Panc1 (cell line): Measurements from ENCODE around the gene TAF11L13. TPM values are rescaled to one million over a fixed set of nuclear protein-coding genes. Genes with fewer than 3 reads are reported as not detected.

Experiments used
- ATAC-seq: fragments of 200-7000 bp; cut with Tn5 transposase; 2 replicates; pipeline ENCODE4 v1.9.1; 2020; ENCODE audit warnings: mild to moderate bottlenecking, moderate library complexity
- BruUV-seq: library from RNA; stranded (reverse); fragments of 400-500 nt; replicated peaks from 2 replicates; lab custom pipeline; 2021; lab: Mats Ljungman, UMichigan
- CTCF ChIA-PET: fragments of 300-600 bp; sonication (Branson Sonifier 250); formaldehyde crosslinking; loops from one replicate; lab custom pipeline; 2022; ENCODE audit warnings: antibody characterized with exemption; lab: Charles Lee
- POLR2A ChIA-PET: fragments of 300-600 bp; sonication (Branson Sonifier 250); formaldehyde crosslinking; loops from one replicate; lab custom pipeline; 2022; ENCODE audit warnings: antibody characterized with exemption; lab: Charles Lee
- DNase-seq: peaks from one replicate; pipeline ENCODE4 v3.0.0-alpha.2; 2010; ENCODE audit warnings: low read depth, low spot score
- H3K27ac ChIP-seq: 2 replicates; pipeline ENCODE4 v1.5.1; 2011; ENCODE audit warnings: mild to moderate bottlenecking, low read length, inconsistent platforms
- H3K27me3 ChIP-seq: fragments of 200-500 bp; sonication (Bioruptor generic); 2 replicates; pipeline ENCODE4 v1.6.0; 2014; ENCODE audit warnings: low read length, inconsistent platforms; ENCODE audit not compliant: control insufficient read depth, insufficient read depth
- H3K36me3 ChIP-seq: fragments of 200-500 bp; sonication (Bioruptor generic); 2 replicates; pipeline ENCODE4 v1.5.1; 2014; ENCODE audit warnings: inconsistent platforms, mild to moderate bottlenecking, low read length, moderate library complexity; ENCODE audit not compliant: control insufficient read depth, insufficient read depth
- H3K4me1 ChIP-seq: 2 replicates; pipeline ENCODE4 v1.5.1; 2011; ENCODE audit warnings: inconsistent platforms, mild to moderate bottlenecking, low read length, moderate library complexity; ENCODE audit not compliant: control insufficient read depth, insufficient read depth
- H3K4me3 ChIP-seq, 2 experiments: 2 replicates each; pipeline ENCODE4 v1.5.1; 2011 to 2012; ENCODE audit warnings: low read depth in 2 of 2, low read length in 2 of 2, mild to moderate bottlenecking in 2 of 2, inconsistent platforms in 1 of 2, moderate library complexity in 1 of 2
- H3K9me3 ChIP-seq: fragments of 200-500 bp; sonication (Bioruptor generic); 2 replicates; pipeline ENCODE4 v1.5.1; 2014; ENCODE audit warnings: low read depth, mild to moderate bottlenecking, inconsistent platforms, low read length, moderate library complexity; ENCODE audit not compliant: control insufficient read depth, insufficient read depth
- POLR2AphosphoS5 ChIP-seq: IDR thresholded peaks from 2 replicates; pipeline ENCODE4 v1.6.1; 2012; ENCODE audit warnings: mild to moderate bottlenecking, low read depth, low read length, moderate library complexity
- SIN3A ChIP-seq: IDR thresholded peaks from 2 replicates; pipeline ENCODE4 v1.6.1; 2012; ENCODE audit warnings: low read depth, mild to moderate bottlenecking, low read length, moderate library complexity, borderline replicate concordance; ENCODE audit not compliant: insufficient read depth
- TCF7L2 ChIP-seq: IDR thresholded peaks from 2 replicates; pipeline ENCODE4 v1.6.1; 2011; ENCODE audit warnings: mild to moderate bottlenecking, low read depth, low read length, inconsistent platforms
- in situ Hi-C: cut with HindIII; loops from 2 replicates; pipeline ENCODE4 v1.10.0; 2016; ENCODE audit warnings: low sequenced_read_pairs, low pct_unique_long_range_greater_than_20kb
- intact Hi-C: fragments of 100-400 bp; cut with micrococcal nuclease; formaldehyde crosslinking; loops from one replicate; pipeline ENCODE4 v1.10.0; 2022; ENCODE audit not compliant: unreplicated experiment
- total RNA-seq: library from RNA; stranded (reverse); gene quantifications from one replicate; pipeline ENCODE4 v1.2.1, GENCODE V29; 2021; ENCODE audit not compliant: unreplicated experiment
- TF ChIP-seq, protein P1 (sequence below), 2 experiments: IDR thresholded peaks; 2 replicates each; pipeline ENCODE4 v1.6.1; 2011 to 2012; ENCODE audit warnings: low read depth in 2 of 2, control low read depth in 1 of 2, low read length in 1 of 2, mild to moderate bottlenecking in 1 of 2, moderate library complexity in 1 of 2; ENCODE audit not compliant: insufficient read depth in 1 of 2
- TF ChIP-seq, protein P2 (sequence below): fragments of 450-650 bp; IDR thresholded peaks from 2 replicates; pipeline ENCODE4 v1.5.1; 2017; ENCODE audit warnings: mild to moderate bottlenecking

TAF11L13 gene
- total RNA-seq, 1 experiment from 2014 or later = not detected

DNA sequence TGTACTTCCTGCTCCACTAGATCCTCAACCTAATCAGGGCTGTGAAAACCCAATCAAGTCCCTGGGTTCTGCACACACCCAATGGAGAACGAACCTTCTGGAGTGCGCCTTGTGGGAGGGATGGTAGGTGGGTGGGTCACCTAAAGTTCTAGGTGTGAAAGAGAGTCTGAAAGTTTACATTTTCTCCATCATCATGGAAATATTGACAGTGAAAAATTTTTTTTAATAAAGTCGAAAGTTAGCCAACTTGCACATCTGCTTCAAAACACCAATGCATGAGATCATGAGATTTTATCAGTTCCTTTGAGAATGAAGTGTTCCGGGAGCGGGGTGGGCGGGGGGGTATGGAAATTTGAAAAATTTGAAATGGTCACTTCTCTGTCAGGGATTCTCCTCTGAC is 24.0 kb downstream of the TAF11L13 start:
- Histone ChIP-seq H3K9me3 (no peaks in the 10 kb centered on the region), H3K27me3 (no peaks in the 10 kb centered on the region), H3K4me1 (no peaks in the 10 kb centered on the region), H3K4me3 (no peak overlapping the region), H3K36me3 (no peaks in the 10 kb centered on the region), H3K27ac (no peak overlapping the region)
- ChIA-PET CTCF (no interaction called here), POLR2A (no interaction called here)
- in situ Hi-C loops = no loop called here
- DNase-seq (no peak), ATAC-seq (no peak)
- TF ChIP-seq, protein P1, sequence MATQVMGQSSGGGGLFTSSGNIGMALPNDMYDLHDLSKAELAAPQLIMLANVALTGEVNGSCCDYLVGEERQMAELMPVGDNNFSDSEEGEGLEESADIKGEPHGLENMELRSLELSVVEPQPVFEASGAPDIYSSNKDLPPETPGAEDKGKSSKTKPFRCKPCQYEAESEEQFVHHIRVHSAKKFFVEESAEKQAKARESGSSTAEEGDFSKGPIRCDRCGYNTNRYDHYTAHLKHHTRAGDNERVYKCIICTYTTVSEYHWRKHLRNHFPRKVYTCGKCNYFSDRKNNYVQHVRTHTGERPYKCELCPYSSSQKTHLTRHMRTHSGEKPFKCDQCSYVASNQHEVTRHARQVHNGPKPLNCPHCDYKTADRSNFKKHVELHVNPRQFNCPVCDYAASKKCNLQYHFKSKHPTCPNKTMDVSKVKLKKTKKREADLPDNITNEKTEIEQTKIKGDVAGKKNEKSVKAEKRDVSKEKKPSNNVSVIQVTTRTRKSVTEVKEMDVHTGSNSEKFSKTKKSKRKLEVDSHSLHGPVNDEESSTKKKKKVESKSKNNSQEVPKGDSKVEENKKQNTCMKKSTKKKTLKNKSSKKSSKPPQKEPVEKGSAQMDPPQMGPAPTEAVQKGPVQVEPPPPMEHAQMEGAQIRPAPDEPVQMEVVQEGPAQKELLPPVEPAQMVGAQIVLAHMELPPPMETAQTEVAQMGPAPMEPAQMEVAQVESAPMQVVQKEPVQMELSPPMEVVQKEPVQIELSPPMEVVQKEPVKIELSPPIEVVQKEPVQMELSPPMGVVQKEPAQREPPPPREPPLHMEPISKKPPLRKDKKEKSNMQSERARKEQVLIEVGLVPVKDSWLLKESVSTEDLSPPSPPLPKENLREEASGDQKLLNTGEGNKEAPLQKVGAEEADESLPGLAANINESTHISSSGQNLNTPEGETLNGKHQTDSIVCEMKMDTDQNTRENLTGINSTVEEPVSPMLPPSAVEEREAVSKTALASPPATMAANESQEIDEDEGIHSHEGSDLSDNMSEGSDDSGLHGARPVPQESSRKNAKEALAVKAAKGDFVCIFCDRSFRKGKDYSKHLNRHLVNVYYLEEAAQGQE (IDR thresholded peaks at IDR 0.05; ENCODE audit: insufficient read depth in 1 of 2, low read depth in 2 of 2, low read length in 1 of 2) = no peak
- no peak for TF ChIP-seq SIN3A
- no peak for TF ChIP-seq POLR2AphosphoS5
- TF ChIP-seq, protein P2, sequence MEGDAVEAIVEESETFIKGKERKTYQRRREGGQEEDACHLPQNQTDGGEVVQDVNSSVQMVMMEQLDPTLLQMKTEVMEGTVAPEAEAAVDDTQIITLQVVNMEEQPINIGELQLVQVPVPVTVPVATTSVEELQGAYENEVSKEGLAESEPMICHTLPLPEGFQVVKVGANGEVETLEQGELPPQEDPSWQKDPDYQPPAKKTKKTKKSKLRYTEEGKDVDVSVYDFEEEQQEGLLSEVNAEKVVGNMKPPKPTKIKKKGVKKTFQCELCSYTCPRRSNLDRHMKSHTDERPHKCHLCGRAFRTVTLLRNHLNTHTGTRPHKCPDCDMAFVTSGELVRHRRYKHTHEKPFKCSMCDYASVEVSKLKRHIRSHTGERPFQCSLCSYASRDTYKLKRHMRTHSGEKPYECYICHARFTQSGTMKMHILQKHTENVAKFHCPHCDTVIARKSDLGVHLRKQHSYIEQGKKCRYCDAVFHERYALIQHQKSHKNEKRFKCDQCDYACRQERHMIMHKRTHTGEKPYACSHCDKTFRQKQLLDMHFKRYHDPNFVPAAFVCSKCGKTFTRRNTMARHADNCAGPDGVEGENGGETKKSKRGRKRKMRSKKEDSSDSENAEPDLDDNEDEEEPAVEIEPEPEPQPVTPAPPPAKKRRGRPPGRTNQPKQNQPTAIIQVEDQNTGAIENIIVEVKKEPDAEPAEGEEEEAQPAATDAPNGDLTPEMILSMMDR = no peak
- TF ChIP-seq TCF7L2 = no peak
- intact Hi-C loops = no loop called here
- BruUV-seq = no TSS peak

DNA sequence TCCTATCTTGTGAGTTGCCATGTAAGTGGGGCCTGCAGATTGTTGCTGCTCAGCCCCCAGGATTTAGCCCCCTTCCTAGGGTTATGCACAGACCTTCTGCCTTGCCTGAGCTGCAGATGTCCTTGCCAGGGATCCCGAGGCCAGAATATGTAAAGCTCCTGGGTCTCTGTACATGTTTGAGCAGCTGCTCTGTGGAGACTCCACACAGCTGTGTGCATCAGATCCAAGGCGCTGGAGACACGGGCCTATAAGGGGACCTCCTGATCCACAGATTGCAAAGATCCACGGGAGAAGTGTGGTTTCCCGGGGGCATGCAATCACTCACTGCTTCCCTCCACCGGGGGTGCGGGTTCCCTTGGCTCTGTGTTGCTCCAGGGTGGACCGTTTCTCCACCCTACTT is 31.3 kb downstream of the TAF11L13 start:
- ATAC-seq = no peak
- Histone ChIP-seq H3K4me3 (no peak overlapping the region), H3K4me1 (no peaks in the 10 kb centered on the region), H3K9me3 (no peaks in the 10 kb centered on the region), H3K27ac (no peak overlapping the region), H3K27me3 (no peaks in the 10 kb centered on the region), H3K36me3 (no peaks in the 10 kb centered on the region)
- TF ChIP-seq SIN3A (no peak), POLR2AphosphoS5 (no peak), TCF7L2 (no peak)
- TF ChIP-seq, protein P1 (IDR thresholded peaks at IDR 0.05; ENCODE audit: insufficient read depth in 1 of 2, low read depth in 2 of 2, low read length in 1 of 2) = no peak
- TF ChIP-seq, protein P2 = no peak
- POLR2A ChIA-PET = no interaction called here
- in situ Hi-C loops = no loop called here
- no TSS peak for BruUV-seq
- CTCF ChIA-PET = no interaction called here
- intact Hi-C loops = no loop called here
- no peak for DNase-seq
